Hypothalamus (tissue), 51 donors: ENCODE measurements around the gene CCNI.
"Not testable (repeated sequence)": the region's sequence is repeated elsewhere in the genome, so short reads cannot be mapped to it uniquely, and the experiment has no call there.

ENCODE experiments used
- DNase-seq, 51 donors: peaks; one replicate each; lab custom pipeline; 2025; lab: John Stamatoyannopoulos, UW

Gene CCNI

GRCh38 chr4:77084019-77084639 is 8.3 kb upstream of the CCNI start:
- no peak for DNase-seq

- DNase-seq: no peak
Measured at GRCh38 chr4:77082886-77083608, 7.3 kb upstream of the CCNI start.

- not testable (repeated sequence) for DNase-seq
Measured at GRCh38 chr4:77080806-77081205, 5.0 kb upstream of the CCNI start.

- DNase-seq: no peak
Measured at GRCh38 chr4:77079281-77079680, 3.5 kb upstream of the CCNI start.

GRCh38 chr4:77078401-77078800 is 2.6 kb upstream of the CCNI start:
- no peak for DNase-seq

GRCh38 chr4:77076889-77077635 is 1.3 kb upstream of the CCNI start:
- peak in 1 of 51 donors; percentile 23 for DNase-seq

GRCh38 chr4:77074981-77075855 is 571 bp downstream of the CCNI start:
- DNase-seq: peak in 46 of 51 donors; percentile 8 to 74 (median 57)

- peak in 2 of 51 donors; percentile 45 for DNase-seq
Measured at GRCh38 chr4:77074381-77074831, 1.4 kb downstream of the CCNI start.

GRCh38 chr4:77073981-77074380 is 1.8 kb downstream of the CCNI start:
- peak in 1 of 51 donors; percentile 48 for DNase-seq

GRCh38 chr4:77073106-77073809 is 2.5 kb downstream of the CCNI start:
- DNase-seq: peak in 2 of 51 donors; percentile 38 to 68

- no peak for DNase-seq
Measured at GRCh38 chr4:77072195-77072753, 3.5 kb downstream of the CCNI start.

- DNase-seq: not testable (repeated sequence)
Measured at GRCh38 chr4:77069514-77069913, 6.3 kb downstream of the CCNI start.

- DNase-seq: no peak
Measured at GRCh38 chr4:77065382-77065781, 10.4 kb downstream of the CCNI start.

- DNase-seq: no peak
Measured at GRCh38 chr4:77062856-77063255, 12.9 kb downstream of the CCNI start.

- no peak for DNase-seq
Measured at GRCh38 chr4:77052352-77052751, 23.4 kb downstream of the CCNI start.

- DNase-seq: no peak
Measured at GRCh38 chr4:77050962-77051361, 24.8 kb downstream of the CCNI start.

GRCh38 chr4:77047037-77047436 is 28.8 kb downstream of the CCNI start:
- DNase-seq: no peak

- DNase-seq: no peak
Measured at GRCh38 chr4:77045490-77045889, 30.3 kb downstream of the CCNI start.

GRCh38 chr4:77044461-77045150 is 31.2 kb downstream of the CCNI start:
- peak in 1 of 51 donors; percentile 36 for DNase-seq
